GM12891 (cell line): ENCODE results near the gene TMEM61.

Experiments used
- DNase-seq: peaks from one replicate; pipeline ENCODE4 v3.0.0; 2011; ENCODE audit warnings: low spot score; ENCODE audit not compliant: insufficient read length
- FAIRE-seq: peaks from 2 replicates; lab custom pipeline; 2011; peaks lifted over from hg19 to GRCh38; lab: Jason Lieb, UNC
- PAX5 ChIP-seq: IDR thresholded peaks from 2 replicates; pipeline ENCODE4 v1.6.1; 2011; ENCODE audit warnings: low read length, moderate library complexity, mild to moderate bottlenecking; ENCODE audit not compliant: insufficient read depth, severe bottlenecking
- POLR2A ChIP-seq: IDR thresholded peaks from 2 replicates; pipeline ENCODE4 v1.6.1; 2011; ENCODE audit warnings: low read depth, low read length, control low read depth
- POLR2AphosphoS5 ChIP-seq: IDR thresholded peaks from 2 replicates; pipeline ENCODE4 v1.6.1; 2011; ENCODE audit warnings: low read depth, low read length, control low read depth
- POU2F2 ChIP-seq: IDR thresholded peaks from 2 replicates; pipeline ENCODE4 v1.6.1; 2011; ENCODE audit warnings: low read depth, mild to moderate bottlenecking, control low read depth, low read length, moderate library complexity
- SPI1 ChIP-seq: IDR thresholded peaks from 2 replicates; pipeline ENCODE4 v1.6.1; 2011; ENCODE audit warnings: low read depth, low read length, control low read depth
- TAF1 ChIP-seq: IDR thresholded peaks from 2 replicates; pipeline ENCODE4 v1.6.1; 2011; ENCODE audit warnings: low read depth, low read length, control low read depth

TMEM61 gene

GRCh38 chr1:54996869-54997710, 16.7 kb downstream of the TMEM61 start:
- no peak for DNase-seq
- TF ChIP-seq PAX5 (no peak), TAF1 (no peak), POLR2A (no peak), POU2F2 (no peak), SPI1 (no peak), POLR2AphosphoS5 (no peak)
- no peak for FAIRE-seq

GRCh38 chr1:54997711-54997986, 17.2 kb downstream of the TMEM61 start:
- DNase-seq (no peak), FAIRE-seq (no peak)
- TF ChIP-seq TAF1 (no peak), SPI1 (no peak), POLR2A (no peak), PAX5 (no peak), POLR2AphosphoS5 (no peak), POU2F2 (no peak)

GRCh38 chr1:54998100-54998499, 17.7 kb downstream of the TMEM61 start:
- no peak for FAIRE-seq
- no peak for DNase-seq
- TF ChIP-seq PAX5 (no peak), POU2F2 (no peak), POLR2AphosphoS5 (no peak), SPI1 (no peak), POLR2A (no peak), TAF1 (no peak)

- FAIRE-seq, result no peak
- TF ChIP-seq POLR2AphosphoS5 (no peak), SPI1 (no peak), TAF1 (no peak), POU2F2 (no peak), POLR2A (no peak), PAX5 (no peak)
- DNase-seq, result no peak
These were observed 18.2 kb downstream of the TMEM61 start, which contains the start of gene BSND for GRCh38 chr1:54998677-54999076. BSND (plus strand) TSS chr1:54998933; CDS start chr1:54999187, 254 bp downstream.

GRCh38 chr1:55000110-55001085, 20.0 kb downstream of the TMEM61 start:
- no peak for TF ChIP-seq SPI1
- TF ChIP-seq TAF1, result no peak
- TF ChIP-seq PAX5, result no peak
- TF ChIP-seq POLR2AphosphoS5, result no peak
- no peak for TF ChIP-seq POLR2A
- no peak for TF ChIP-seq POU2F2
- no peak for DNase-seq
- FAIRE-seq, result no peak

- DNase-seq (no peak), FAIRE-seq (no peak)
- TF ChIP-seq POLR2A (no peak), PAX5 (no peak), POU2F2 (no peak), POLR2AphosphoS5 (no peak)
These were observed 20.9 kb downstream of the TMEM61 start for GRCh38 chr1:55001311-55001710.

GRCh38 chr1:55002686-55003085, 22.3 kb downstream of the TMEM61 start:
- peak; percentile 82 for FAIRE-seq
- TF ChIP-seq TAF1, result no peak
- no peak for TF ChIP-seq POLR2AphosphoS5
- TF ChIP-seq SPI1, result no peak
- TF ChIP-seq POLR2A, result no peak
- TF ChIP-seq PAX5, result no peak
- no peak for TF ChIP-seq POU2F2
- no peak for DNase-seq

- TF ChIP-seq POU2F2 (no peak), SPI1 (no peak), PAX5 (no peak), POLR2A (no peak), POLR2AphosphoS5 (no peak), TAF1 (no peak)
- no peak for DNase-seq
These were observed 25.1 kb downstream of the TMEM61 start for GRCh38 chr1:55005351-55006140.

GRCh38 chr1:55006931-55007330, 26.5 kb downstream of the TMEM61 start:
- FAIRE-seq, result no peak
- TF ChIP-seq POLR2AphosphoS5 (no peak), SPI1 (no peak), POU2F2 (no peak), POLR2A (no peak), PAX5 (no peak), TAF1 (no peak)

More at GRCh38 chr1:55005351-55006140, 25.1 kb downstream of the TMEM61 start:
- no peak for FAIRE-seq

More at GRCh38 chr1:55006931-55007330, 26.5 kb downstream of the TMEM61 start:
- DNase-seq, result no peak
